RWPE1 (cell line): ENCODE results near the gene TNFRSF25.

ENCODE experiments used
- CTCF ChIA-PET: fragments of 350-600 bp; sonication (Branson Sonifier 250); formaldehyde crosslinking; extraction: SDS; loops from one replicate; lab custom pipeline; 2021; lab: Yijun Ruan, JAX
- POLR2A ChIA-PET: fragments of 400-600 bp; formaldehyde crosslinking; extraction: SDS; loops from one replicate; lab custom pipeline; 2020; ENCODE audit warnings: antibody characterized with exemption; ENCODE audit not compliant: low non-redundant PET; lab: Yijun Ruan, JAX
- DNase-seq: peaks from one replicate; pipeline ENCODE4 v3.0.0; 2012; ENCODE audit warnings: low spot score
- H3K27ac ChIP-seq: fragments of 450-650 bp; 2 replicates; pipeline ENCODE4 v1.5.1; 2017
- TF ChIP-seq, protein P1 (sequence below): fragments of 450-650 bp; conservative IDR thresholded peaks from 2 replicates; pipeline ENCODE4 v1.5.1; 2017; ENCODE audit warnings: low read depth, mild to moderate bottlenecking

TNFRSF25 gene

DNA sequence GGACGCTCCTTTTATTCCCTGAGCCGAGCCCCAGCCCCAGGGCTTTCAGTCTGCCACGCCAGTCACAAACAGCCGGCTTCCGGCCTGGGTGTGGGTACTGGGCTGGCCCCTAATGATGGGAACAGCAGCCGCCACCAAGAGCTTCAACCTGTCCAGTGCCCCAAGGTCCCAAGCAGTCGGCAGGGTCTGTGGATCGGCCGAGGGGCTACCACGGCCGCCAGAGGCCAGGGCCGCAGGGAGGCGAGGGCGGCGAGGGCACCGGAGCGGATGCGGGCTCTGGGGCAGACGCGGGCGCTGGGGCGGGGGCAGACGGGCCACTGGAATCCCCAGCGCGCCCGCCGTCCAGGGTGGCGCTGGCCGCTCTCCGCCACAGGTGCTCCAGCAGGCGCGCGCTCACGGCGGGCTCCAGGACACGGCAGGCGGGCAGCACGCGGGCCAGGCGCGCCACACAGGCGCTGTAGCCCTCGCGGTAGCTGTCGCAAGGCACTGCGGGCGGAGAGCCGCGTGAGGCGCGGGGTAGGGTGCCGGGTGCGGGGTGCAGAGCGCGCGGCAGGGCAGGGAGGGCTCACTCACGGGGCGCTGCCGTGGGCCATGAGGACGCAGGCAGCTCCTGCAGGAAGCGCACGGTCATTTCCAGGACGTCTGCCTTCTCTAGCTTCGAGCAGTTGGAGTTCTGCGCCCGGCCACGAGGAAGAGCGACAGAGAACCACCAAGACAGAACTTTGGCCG lies 47.1 kb downstream of the TNFRSF25 start:
- TF ChIP-seq, protein P1, sequence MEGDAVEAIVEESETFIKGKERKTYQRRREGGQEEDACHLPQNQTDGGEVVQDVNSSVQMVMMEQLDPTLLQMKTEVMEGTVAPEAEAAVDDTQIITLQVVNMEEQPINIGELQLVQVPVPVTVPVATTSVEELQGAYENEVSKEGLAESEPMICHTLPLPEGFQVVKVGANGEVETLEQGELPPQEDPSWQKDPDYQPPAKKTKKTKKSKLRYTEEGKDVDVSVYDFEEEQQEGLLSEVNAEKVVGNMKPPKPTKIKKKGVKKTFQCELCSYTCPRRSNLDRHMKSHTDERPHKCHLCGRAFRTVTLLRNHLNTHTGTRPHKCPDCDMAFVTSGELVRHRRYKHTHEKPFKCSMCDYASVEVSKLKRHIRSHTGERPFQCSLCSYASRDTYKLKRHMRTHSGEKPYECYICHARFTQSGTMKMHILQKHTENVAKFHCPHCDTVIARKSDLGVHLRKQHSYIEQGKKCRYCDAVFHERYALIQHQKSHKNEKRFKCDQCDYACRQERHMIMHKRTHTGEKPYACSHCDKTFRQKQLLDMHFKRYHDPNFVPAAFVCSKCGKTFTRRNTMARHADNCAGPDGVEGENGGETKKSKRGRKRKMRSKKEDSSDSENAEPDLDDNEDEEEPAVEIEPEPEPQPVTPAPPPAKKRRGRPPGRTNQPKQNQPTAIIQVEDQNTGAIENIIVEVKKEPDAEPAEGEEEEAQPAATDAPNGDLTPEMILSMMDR, result no peak
- DNase-seq, result no peak
- H3K27ac ChIP-seq, result peak overlapping the region; percentile 66
- POLR2A ChIA-PET, result interaction anchor here (0.5 kb wide), 1 partner anchor 10 kb away, joined by 3 read pairs; no protein-coding TSS in a partner anchor
- CTCF ChIA-PET, result interaction anchor here (0.6 to 6.8 kb wide), 3 partner anchors 20 to 71 kb away, joined by 3 to 85 read pairs (median 9); no protein-coding TSS in a partner anchor

DNA sequence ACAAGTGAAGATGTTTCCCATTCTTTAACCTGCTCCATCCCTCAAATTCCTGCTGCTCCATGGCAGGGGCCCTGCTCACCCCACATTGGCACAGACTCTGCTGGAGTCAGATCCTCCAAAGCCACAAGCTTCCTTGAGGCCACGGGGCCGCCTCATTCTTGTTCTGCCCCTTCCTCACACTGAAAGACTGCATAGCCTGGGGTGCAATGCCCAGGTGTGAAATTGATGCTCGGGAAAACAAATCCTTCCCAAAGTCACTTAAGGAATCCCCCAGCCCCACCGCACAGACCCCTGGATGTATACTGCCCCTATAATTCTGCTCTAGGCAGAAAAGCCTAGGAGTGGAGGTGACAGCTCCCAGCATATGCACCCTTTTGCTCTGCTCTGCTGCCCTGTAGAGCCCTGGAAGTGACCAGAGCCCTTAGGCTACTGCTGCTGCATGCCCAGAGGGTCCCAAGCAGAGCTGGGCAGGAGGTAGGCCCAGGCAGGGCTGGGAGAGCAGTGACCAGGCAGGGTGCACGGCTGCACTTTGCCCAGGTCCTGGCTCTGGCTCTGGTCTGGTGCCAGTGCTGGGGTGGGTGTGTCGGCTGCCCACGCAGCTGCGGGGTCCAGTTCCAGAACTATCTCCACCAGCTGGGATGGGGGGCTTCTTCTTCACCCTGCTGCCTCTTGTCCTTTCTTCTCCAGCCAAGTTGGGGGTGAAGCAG lies 47.9 kb downstream of the TNFRSF25 start:
- TF ChIP-seq, protein P1, result no peak
- POLR2A ChIA-PET, result no interaction called here
- no peak for DNase-seq
- H3K27ac ChIP-seq, result peak overlapping the region; percentile 97; the same call in 1 of the 2 replicates
- CTCF ChIA-PET, result interaction anchor here (0.6 to 6.8 kb wide), 3 partner anchors 21 to 71 kb away, joined by 3 to 85 read pairs (median 4); no protein-coding TSS in a partner anchor

DNA sequence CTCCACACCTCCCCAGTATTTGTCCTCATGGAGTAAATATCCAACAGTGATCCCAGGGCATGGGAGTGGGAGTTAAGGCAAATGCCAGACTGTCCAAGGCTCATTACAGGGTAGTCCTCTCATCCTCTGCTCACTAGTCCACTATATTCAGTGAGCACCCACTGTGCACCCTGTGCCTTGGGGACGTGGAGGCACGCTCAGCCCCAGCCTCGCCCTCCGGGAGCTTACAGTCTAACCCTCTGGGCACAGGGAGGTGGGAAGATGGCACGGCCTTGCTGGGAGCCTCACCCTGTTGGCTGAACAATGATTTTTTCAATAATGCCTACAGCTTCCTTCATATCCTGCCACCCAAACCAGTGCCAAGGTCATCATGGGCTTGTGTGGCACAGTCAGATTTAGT lies 49.1 kb downstream of the TNFRSF25 start:
- DNase-seq, result no peak
- TF ChIP-seq, protein P1, result no peak
- POLR2A ChIA-PET, result interaction anchor here (0.5 kb wide), 1 partner anchor 163 kb away, joined by 3 read pairs; the partner anchor contains the start of gene ZBTB48
- CTCF ChIA-PET, result no interaction called here
- H3K27ac ChIP-seq, result peak overlapping the region; percentile 97

DNA sequence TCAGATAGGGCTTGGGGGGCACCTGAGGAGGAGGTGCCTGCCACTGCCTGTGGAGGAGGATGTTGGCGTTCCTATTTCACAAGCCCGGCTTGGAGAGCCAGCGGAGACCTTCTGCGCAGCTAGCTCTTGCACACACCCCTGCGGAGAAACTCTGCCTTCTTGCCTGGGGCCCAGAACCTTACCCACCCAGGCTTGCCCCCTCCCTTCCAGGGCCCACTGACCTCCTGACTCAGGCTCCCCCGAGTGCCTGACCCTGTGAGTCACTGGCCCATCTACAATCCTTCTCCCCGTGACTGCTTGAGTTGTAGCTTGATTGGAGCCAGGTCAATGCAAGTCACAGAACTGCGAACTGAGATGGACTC lies 49.7 kb downstream of the TNFRSF25 start:
- ChIA-PET CTCF (no interaction called here), POLR2A (interaction anchor here (0.5 kb wide), 1 partner anchor 163 kb away, joined by 3 read pairs; the partner anchor contains the start of gene ZBTB48)
- DNase-seq, result no peak
- TF ChIP-seq, protein P1, result no peak
- H3K27ac ChIP-seq, result peak overlapping the region; percentile 97

DNA sequence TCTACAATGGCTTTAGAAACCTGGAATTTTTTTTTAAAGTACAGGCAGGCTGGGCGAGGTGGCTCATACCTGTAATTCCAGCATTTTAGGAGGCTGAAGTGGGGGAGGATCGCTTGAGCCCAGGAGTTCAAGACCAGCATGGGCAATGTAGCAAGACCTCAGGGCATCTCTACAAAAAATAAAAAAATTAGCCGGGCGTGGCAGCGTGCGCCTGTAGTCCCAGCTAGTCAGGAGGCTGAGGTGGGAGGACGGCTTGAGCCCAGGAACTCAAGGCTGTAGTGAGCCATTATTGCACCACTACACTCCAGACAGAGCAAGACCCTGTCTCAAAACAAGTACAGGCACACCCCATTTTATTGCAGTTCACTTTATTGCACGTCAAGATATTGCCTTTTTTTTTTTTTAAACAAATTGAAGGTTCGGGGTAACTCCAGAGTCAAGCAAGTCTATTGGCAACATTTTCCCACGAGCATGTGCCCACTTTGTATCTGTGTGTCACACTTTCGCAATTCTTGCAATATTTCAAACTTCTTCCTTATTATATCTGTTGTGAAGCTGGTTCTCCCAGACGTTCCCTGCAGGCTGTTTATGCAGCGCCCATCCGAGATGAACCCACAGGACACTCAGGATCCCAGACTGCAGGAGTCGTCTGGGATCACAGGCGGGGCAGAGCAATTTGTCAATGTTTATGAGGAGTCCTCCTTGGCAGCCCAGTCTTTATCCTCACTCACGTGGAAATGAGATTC lies 50.9 kb downstream of the TNFRSF25 start:
- TF ChIP-seq, protein P1, result no peak
- DNase-seq, result no peak
- H3K27ac ChIP-seq, result peak overlapping the region; percentile 97
- CTCF ChIA-PET, result interaction anchor here (0.6 to 1.6 kb wide), 6 partner anchors 8 to 77 kb away, joined by 3 to 10 read pairs (median 6); partner anchors contain the start of gene PLEKHG5
- POLR2A ChIA-PET, result interaction anchor here (0.5 to 0.7 kb wide), 3 partner anchors 12 to 45 kb away, joined by 3 read pairs; no protein-coding TSS in a partner anchor
